Esophagus muscularis mucosa (tissue), 4 donors: ENCODE measurements around the gene SLC17A9. TPM values are rescaled to one million over a fixed set of nuclear protein-coding genes. Genes with fewer than 3 reads are reported as not detected.

Experiments
- DNase-seq: peaks from one replicate; pipeline ENCODE4 v3.0.0-alpha.2; 2017; ENCODE audit errors: extremely low spot score
- H3K27ac ChIP-seq, 4 donors: fragments of 200-600 bp; sonication (generic); replicated peaks in 1 of 4; 1 replicate in 3 of 4; 2 replicates in 1 of 4; pipeline ENCODE4 v1.5.1; 2016 to 2019; ENCODE audit warnings: mild to moderate bottlenecking in 1 of 4
- H3K27me3 ChIP-seq, 4 donors: fragments of 200-600 bp; sonication (generic); one replicate each; pipeline versions ENCODE4 v1.5.1 to v1.6.0; 2016 to 2019
- H3K36me3 ChIP-seq, 4 donors: fragments of 200-600 bp; sonication (generic); one replicate each; pipeline ENCODE4 v1.5.1; 2016 to 2019
- H3K4me1 ChIP-seq, 4 donors: fragments of 200-600 bp; sonication (generic); one replicate each; pipeline ENCODE4 v1.5.1; 2016 to 2019
- H3K4me3 ChIP-seq, 4 donors: fragments of 200-600 bp; sonication (generic); 1 replicate in 2 of 4; 2 replicates in 2 of 4; pipeline ENCODE4 v1.5.1; 2016 to 2019; ENCODE audit warnings: mild to moderate bottlenecking in 4 of 4, moderate library complexity in 1 of 4
- H3K9me3 ChIP-seq, 4 donors: fragments of 200-600 bp; sonication (generic); 1 replicate in 3 of 4; 2 replicates in 1 of 4; pipeline ENCODE4 v1.5.1; 2016 to 2019
- EP300 ChIP-seq: sonication (generic); formaldehyde crosslinking; IDR thresholded peaks from one replicate; pipeline ENCODE4 v1.6.1; 2017; ENCODE audit warnings: antibody characterized with exemption
- POLR2A ChIP-seq: fragments of 450-650 bp; IDR thresholded peaks from one replicate; pipeline ENCODE4 v1.6.1; 2017; ENCODE audit warnings: antibody characterized with exemption, moderate library complexity, mild to moderate bottlenecking, low read depth
- POLR2AphosphoS5 ChIP-seq, 2 donors: sonication (generic); formaldehyde crosslinking; IDR thresholded peaks; one replicate each; pipeline ENCODE4 v1.6.1; 2017; ENCODE audit warnings: antibody characterized with exemption in 2 of 2
- WGBS: methylation state at CpG from one replicate; pipeline ENCODE4 v1.1.5; 2018; 5-methylcytosine and 5-hydroxymethylcytosine counted together
- intact Hi-C: fragments of 100-400 bp; cut with DNase I; formaldehyde crosslinking; loops from one replicate; pipeline ENCODE4 v1.15.1; 2023
- total RNA-seq, 4 donors: library from RNA; depleted of rRNA; stranded (reverse); fragments of >200 nt; gene quantifications; one replicate each; pipeline versions ENCODE4 v1.1.0 to v1.2.1, GENCODE V29; 2016
- TF ChIP-seq, protein P1 (sequence below), 3 experiments: fragments of 200-600 bp in 2 of 3; fragments of 450-650 bp in 1 of 3; sonication (generic) in 2 of 3; IDR thresholded peaks; one replicate each; pipeline ENCODE4 v1.5.1; 2017 to 2019; ENCODE audit warnings: antibody characterized with exemption in 3 of 3, mild to moderate bottlenecking in 2 of 3, moderate library complexity in 1 of 3

SLC17A9 gene
- total RNA-seq, 4 donors from 2014 or later = 2.2 to 5.2 (median 2.7) TPM

DNA sequence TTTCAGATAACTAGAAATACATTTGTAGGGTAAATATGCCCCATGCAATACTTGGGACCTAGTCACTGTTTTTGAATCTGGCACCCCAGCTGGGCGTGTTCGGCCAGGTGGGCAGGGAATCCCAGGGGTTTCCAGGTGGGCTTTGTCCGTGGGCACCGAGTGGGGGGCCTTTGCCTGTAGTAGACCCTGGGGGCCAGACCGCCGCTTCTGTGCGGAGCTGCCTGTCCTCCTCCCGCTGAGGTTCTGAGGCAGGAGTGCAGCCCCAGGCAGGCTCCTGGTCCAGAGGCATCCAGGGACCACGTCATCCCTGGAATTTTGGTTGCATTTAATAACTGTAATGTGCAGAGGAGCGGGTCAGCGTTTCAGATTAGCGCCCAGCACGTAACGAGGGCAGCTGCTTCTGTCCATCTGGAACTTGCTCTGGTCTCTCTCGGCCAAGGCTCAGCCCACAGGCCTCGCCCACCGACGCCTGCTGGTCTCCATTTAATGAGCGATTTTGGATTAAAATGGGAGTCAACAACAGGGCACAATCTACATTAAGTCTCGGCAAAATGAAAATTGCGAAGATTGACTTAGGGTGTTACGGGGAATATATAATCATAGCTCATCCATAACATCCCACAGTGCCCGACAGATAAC is 41.5 kb downstream of the SLC17A9 start:
- WGBS = 86% methylated on average over 12 of the region's 23 CpGs
- peaks cover 0 to 91% (median 5%) of the 10 kb centered on the region in 4 donors for H3K27me3 ChIP-seq

DNA sequence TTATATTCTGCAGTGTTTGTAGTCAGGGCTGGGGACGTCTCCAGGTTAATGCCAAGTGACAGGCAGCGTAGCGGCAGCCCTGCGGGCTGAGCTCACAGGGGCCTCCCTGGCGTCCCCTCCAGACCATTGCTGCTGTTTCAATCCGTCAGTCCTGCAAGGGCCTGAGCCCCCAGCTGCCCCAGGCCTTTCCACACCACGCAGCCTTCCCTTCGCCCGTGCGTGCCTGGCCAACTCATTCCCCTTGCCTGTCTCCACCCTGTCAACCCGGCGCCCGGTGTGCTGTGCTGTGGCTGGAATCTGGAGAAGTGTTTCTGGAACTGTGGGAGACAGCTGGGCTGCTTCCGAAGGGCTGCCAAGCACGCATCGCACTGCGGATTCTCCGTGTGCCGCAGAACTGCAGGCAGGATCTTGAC is 42.4 kb downstream of the SLC17A9 start:
- intact Hi-C loops = no loop called here
- no peak for DNase-seq
- Histone ChIP-seq H3K36me3 (no peaks in the 10 kb centered on the region), H3K27ac (no peak overlapping the region), H3K9me3 (no peaks in the 10 kb centered on the region), H3K4me3 (no peak overlapping the region), H3K27me3 (peaks cover 0 to 94% (median 8%) of the 10 kb centered on the region in 4 donors), H3K4me1 (no peaks in the 10 kb centered on the region)
- TF ChIP-seq EP300 (no peak), POLR2AphosphoS5 (IDR thresholded peaks at IDR 0.05) (no peak), POLR2A (no peak)
- TF ChIP-seq, protein P1, sequence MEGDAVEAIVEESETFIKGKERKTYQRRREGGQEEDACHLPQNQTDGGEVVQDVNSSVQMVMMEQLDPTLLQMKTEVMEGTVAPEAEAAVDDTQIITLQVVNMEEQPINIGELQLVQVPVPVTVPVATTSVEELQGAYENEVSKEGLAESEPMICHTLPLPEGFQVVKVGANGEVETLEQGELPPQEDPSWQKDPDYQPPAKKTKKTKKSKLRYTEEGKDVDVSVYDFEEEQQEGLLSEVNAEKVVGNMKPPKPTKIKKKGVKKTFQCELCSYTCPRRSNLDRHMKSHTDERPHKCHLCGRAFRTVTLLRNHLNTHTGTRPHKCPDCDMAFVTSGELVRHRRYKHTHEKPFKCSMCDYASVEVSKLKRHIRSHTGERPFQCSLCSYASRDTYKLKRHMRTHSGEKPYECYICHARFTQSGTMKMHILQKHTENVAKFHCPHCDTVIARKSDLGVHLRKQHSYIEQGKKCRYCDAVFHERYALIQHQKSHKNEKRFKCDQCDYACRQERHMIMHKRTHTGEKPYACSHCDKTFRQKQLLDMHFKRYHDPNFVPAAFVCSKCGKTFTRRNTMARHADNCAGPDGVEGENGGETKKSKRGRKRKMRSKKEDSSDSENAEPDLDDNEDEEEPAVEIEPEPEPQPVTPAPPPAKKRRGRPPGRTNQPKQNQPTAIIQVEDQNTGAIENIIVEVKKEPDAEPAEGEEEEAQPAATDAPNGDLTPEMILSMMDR (IDR thresholded peaks at IDR 0.05) = no peak
- WGBS = 65% methylated on average over 19 of the region's 19 CpGs

More for the DNA sequence above, 41.5 kb downstream of the SLC17A9 start:
- Histone ChIP-seq H3K9me3 (no peaks in the 10 kb centered on the region), H3K36me3 (no peaks in the 10 kb centered on the region), H3K27ac (no peak overlapping the region), H3K4me1 (no peaks in the 10 kb centered on the region), H3K4me3 (no peak overlapping the region)
- TF ChIP-seq POLR2AphosphoS5 (IDR thresholded peaks at IDR 0.05) (no peak), EP300 (no peak), POLR2A (no peak)
- TF ChIP-seq, protein P1 (IDR thresholded peaks at IDR 0.05) = no peak
- intact Hi-C loops = no loop called here
- DNase-seq = no peak

DNA sequence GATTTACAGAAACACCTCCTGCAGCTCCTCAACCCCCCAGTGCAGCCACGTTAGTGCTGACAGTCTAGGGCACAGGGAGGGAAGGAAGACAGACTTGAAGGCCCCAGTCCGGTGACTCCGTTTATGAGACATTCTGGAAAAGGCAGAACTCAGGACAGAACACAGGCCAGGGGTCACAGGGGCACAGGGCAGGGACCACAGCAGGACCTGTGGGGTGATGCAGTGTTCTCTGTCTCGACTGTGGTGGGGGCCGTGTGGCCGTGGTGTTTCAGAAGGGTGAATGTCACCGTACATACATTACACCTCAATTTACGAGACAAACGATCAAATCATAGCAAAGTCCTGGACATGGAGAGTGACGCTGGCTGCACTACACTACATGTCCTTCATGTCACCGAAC is 43.0 kb downstream of the SLC17A9 start:
- Histone ChIP-seq H3K27ac (no peak overlapping the region), H3K27me3 (peaks cover 0 to 95% (median 8%) of the 10 kb centered on the region in 4 donors), H3K9me3 (no peaks in the 10 kb centered on the region), H3K4me1 (no peaks in the 10 kb centered on the region), H3K4me3 (no peak overlapping the region), H3K36me3 (no peaks in the 10 kb centered on the region)
- TF ChIP-seq, protein P1 (IDR thresholded peaks at IDR 0.05) = no peak
- TF ChIP-seq POLR2A (no peak), POLR2AphosphoS5 (IDR thresholded peaks at IDR 0.05) (no peak), EP300 (no peak)
- DNase-seq = no peak
- intact Hi-C loops = no loop called here
- 73% methylated on average over 10 of the region's 11 CpGs for WGBS

DNA sequence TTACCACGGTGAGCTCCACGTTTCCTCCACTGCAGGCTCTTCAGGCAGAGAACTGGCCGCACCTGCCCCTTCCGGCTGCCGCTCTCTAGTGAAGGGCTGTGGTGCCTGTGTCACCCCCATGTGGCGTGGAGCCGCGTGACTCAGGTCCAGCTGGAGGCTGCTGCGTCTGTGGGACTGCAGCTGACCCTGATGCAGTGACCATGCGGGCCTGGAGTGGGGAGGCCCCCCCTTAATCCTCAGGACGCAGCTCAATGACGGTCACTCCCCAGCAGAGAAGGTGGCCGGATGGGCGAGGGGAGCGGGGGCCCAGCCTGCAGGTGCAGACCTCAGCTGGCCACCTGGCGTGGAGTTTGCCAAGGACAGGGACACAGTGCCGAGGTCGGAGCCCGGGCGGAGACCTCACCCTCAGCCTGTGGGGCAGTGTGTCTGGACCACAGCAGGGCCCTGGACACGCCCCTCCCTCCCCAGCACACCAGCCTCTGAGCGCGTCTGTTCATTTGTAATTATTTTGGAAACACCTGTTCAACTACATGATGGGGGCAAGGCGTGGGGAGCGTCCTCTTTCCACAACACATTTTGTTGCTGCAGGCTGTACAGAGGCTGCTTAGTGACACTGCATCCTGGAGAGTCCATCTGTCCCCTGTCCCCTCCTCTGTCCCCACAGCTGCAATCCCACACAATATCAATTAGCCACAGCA is 43.5 kb downstream of the SLC17A9 start:
- intact Hi-C loops = no loop called here
- Histone ChIP-seq H3K4me1 (no peaks in the 10 kb centered on the region), H3K9me3 (no peaks in the 10 kb centered on the region), H3K4me3 (no peak overlapping the region), H3K36me3 (no peaks in the 10 kb centered on the region), H3K27me3 (peaks cover 0 to 95% (median 8%) of the 10 kb centered on the region in 4 donors), H3K27ac (no peak overlapping the region)
- DNase-seq = no peak
- TF ChIP-seq POLR2AphosphoS5 (IDR thresholded peaks at IDR 0.05) (no peak), POLR2A (no peak), EP300 (no peak)
- TF ChIP-seq, protein P1 (IDR thresholded peaks at IDR 0.05) = no peak
- WGBS = 76% methylated on average over 6 of the region's 25 CpGs
